Ovary (tissue), 9 donors: ENCODE results near the gene HACD2. TPM values are rescaled to one million over a fixed set of nuclear protein-coding genes. Genes with fewer than 3 reads are reported as not detected.

Experiments
- DNase-seq, 5 donors: peaks; one replicate each; pipeline ENCODE4 v3.0.0-alpha.2; 2019 to 2020
- H3K27ac ChIP-seq, 2 donors: fragments of 200-600 bp; one replicate each; pipeline versions ENCODE4 v1.5.1 to v1.8.0; 2019 to 2022
- H3K27me3 ChIP-seq: fragments of 200-600 bp; one replicate; pipeline ENCODE4 v1.8.0; 2022
- H3K36me3 ChIP-seq: fragments of 200-600 bp; sonication (generic); one replicate; pipeline ENCODE4 v1.5.1; 2019
- H3K4me1 ChIP-seq: one replicate; pipeline ENCODE4 v1.8.1; 2013; ENCODE audit warnings: mild to moderate bottlenecking, moderate library complexity; ENCODE audit not compliant: insufficient read depth
- H3K4me3 ChIP-seq: fragments of 200-600 bp; sonication (generic); one replicate; pipeline ENCODE4 v1.5.1; 2017
- H3K9me3 ChIP-seq, 2 donors: fragments of 200-600 bp in 1 of 2; sonication (generic) in 1 of 2; one replicate each; pipeline versions ENCODE4 v1.5.1 to v1.8.1; 2013 to 2019; ENCODE audit warnings: mild to moderate bottlenecking in 1 of 2, moderate library complexity in 1 of 2
- CTCF ChIP-seq, 3 donors: fragments of 450-650 bp in 2 of 3; fragments of 200-600 bp in 1 of 3; IDR thresholded peaks; one replicate each; pipeline versions ENCODE4 v1.5.1 to v1.8.0; 2016 to 2022; ENCODE audit warnings: antibody characterized with exemption in 3 of 3, mild to moderate bottlenecking in 1 of 3
- EP300 ChIP-seq: sonication (generic); formaldehyde crosslinking; IDR thresholded peaks from one replicate; pipeline ENCODE4 v1.6.1; 2017; ENCODE audit warnings: antibody characterized with exemption
- POLR2A ChIP-seq: fragments of 450-650 bp; IDR thresholded peaks from one replicate; pipeline ENCODE4 v1.6.1; 2017; ENCODE audit warnings: antibody characterized with exemption, mild to moderate bottlenecking, moderate library complexity
- WGBS, 3 donors: extraction: QIAGEN DNeasy Blood & Tissue Kit in 1 of 3; methylation state at CpG; one replicate each; pipeline versions ENCODE4 v1.1.5 to v1.1.7; 2013 to 2017; 5-methylcytosine and 5-hydroxymethylcytosine counted together
- intact Hi-C, 4 donors: fragments of 100-400 bp; cut with DNase I; formaldehyde crosslinking; loops; one replicate each; pipeline versions ENCODE4 v1.11.0 to v1.15.1; 2022 to 2023
- polyA plus RNA-seq, 2 donors: library from polyadenylated mRNA; stranded (reverse); fragments of 200-250 nt in 1 of 2; fragments of 350-450 nt in 1 of 2; fragmentation: Illumina TruSeq in 1 of 2; extraction: RNeasy Lipid Tissue Mini Kit (QIAGEN cat#74804) in 1 of 2; gene quantifications; one replicate each; pipeline ENCODE4 v1.2.3, GENCODE V29; 2013 to 2014
- total RNA-seq, 7 donors: library from RNA; depleted of rRNA in 2 of 7; stranded (reverse); fragments of >200 nt in 2 of 7; fragmentation: NEBNext Ultra II Directional in 3 of 7; extraction: Animal tissue kit (Norgen Biotek cat#: 25700) in 3 of 7; gene quantifications; one replicate each; pipeline versions ENCODE4 v1.1.0 to v1.2.4, GENCODE V29; 2016 to 2023
- donor health status: DM: no; HTN: no; CAD: no; lungs with moderate emphysema.
- donor health status: DM: no; HTN: no; CAD: no.
- donor health status: Bipolar disorder and iron deficiency.
- donor health status: DM: yes; HTN: yes; CAD: no.
- donor health status: DM: no; HTN: no; CAD: no.
- donor health status: DM: yes; HTN: yes; CAD: no.

The HACD2 gene
- total and polyA plus RNA-seq, 9 donors, result 12.6 to 33.2 (median 20.9) TPM

DNA sequence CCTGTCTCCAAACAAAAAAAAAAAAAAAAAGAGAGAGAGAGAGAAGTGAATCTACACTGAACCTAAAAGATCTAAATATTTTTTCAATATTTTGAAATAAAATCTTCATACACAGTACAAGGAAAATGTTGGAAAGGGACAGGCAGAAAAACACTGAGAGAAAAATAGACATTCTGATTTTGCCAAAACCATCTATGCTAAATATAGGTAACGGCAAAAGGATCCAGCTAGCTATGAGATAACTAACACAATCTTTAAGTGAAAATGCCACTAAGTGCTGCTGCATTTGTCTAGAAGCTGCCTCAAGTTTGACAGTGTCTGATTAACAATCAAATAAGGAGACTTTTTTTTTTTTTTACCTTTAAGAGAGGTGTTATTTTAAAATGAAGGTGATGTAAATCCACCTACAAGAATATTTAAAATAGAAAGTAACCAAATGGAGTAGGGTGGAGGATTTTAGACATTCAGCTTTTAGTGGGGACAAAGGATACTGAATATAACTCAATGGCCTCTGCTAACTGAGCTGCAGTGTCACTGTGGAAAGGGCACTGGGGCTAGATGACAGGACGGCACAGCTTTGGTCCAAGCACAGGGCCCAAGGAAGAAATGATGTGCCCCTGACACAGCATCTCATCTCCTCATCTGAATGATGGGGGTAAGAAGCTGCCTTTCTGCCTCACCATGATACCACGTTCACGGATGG, 62.4 kb downstream of the HACD2 start:
- H3K4me1 ChIP-seq, result peaks cover 4% of the 10 kb centered on the region
- no peak for TF ChIP-seq POLR2A
- TF ChIP-seq CTCF (IDR thresholded peaks at IDR 0.05), result no peak
- TF ChIP-seq EP300, result no peak

GRCh38 chr3:123521179-123521969, 63.5 kb downstream of the HACD2 start:
- no peaks in the 10 kb centered on the region for H3K27me3 ChIP-seq
- TF ChIP-seq POLR2A (no peak), EP300 (no peak), CTCF (IDR thresholded peaks at IDR 0.05) (no peak)
- peaks cover 4% of the 10 kb centered on the region for H3K4me1 ChIP-seq
- no peak for DNase-seq
- 74 to 77% (median 74%) methylated on average over 3 of the region's 3 CpGs for WGBS, 3 donors
- H3K36me3 ChIP-seq, result no peaks in the 10 kb centered on the region
- H3K9me3 ChIP-seq, result no peaks in the 10 kb centered on the region
- H3K27ac ChIP-seq, result no peak overlapping the region
- no peak overlapping the region for H3K4me3 ChIP-seq
- intact Hi-C loops, result no loop called here

More for the DNA sequence above, 62.4 kb downstream of the HACD2 start:
- no peak for DNase-seq
- intact Hi-C loops, result no loop called here
- no peaks in the 10 kb centered on the region for H3K36me3 ChIP-seq
- H3K27ac ChIP-seq, result no peak overlapping the region
- H3K27me3 ChIP-seq, result no peaks in the 10 kb centered on the region
- WGBS, 3 donors, result 81 to 94% (median 84%) methylated on average over 4 of the region's 4 CpGs
- H3K4me3 ChIP-seq, result no peak overlapping the region
- H3K9me3 ChIP-seq, result no peaks in the 10 kb centered on the region

DNA sequence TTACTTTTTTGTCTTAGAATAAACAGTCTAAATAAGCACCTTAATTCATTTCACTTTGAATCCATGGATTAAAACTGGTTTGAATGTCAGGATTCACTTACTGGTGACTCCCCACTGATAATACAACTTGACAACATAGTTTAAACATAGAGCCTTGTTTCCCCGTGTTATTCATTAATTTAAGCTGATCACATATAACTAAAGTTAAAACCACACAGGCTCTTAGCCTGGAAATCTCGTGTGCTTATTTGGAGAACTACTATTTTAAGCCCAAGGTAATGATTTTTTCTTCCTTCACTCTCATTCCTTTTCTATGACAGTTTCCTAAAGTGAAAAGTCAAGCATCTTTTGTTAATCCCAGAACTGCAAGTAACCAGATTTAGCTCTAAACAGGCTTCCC, 64.2 kb downstream of the HACD2 start:
- Histone ChIP-seq H3K4me1 (peaks cover 4% of the 10 kb centered on the region), H3K9me3 (no peaks in the 10 kb centered on the region), H3K4me3 (no peak overlapping the region), H3K27me3 (no peaks in the 10 kb centered on the region), H3K36me3 (no peaks in the 10 kb centered on the region), H3K27ac (no peak overlapping the region)
- TF ChIP-seq EP300, result no peak
- TF ChIP-seq CTCF (IDR thresholded peaks at IDR 0.05), result no peak
- TF ChIP-seq POLR2A, result no peak
- no peak for DNase-seq
- intact Hi-C loops, result no loop called here
- WGBS, 3 donors, result 63 to 74% (median 65%) methylated on average over 2 of the region's 2 CpGs

DNA sequence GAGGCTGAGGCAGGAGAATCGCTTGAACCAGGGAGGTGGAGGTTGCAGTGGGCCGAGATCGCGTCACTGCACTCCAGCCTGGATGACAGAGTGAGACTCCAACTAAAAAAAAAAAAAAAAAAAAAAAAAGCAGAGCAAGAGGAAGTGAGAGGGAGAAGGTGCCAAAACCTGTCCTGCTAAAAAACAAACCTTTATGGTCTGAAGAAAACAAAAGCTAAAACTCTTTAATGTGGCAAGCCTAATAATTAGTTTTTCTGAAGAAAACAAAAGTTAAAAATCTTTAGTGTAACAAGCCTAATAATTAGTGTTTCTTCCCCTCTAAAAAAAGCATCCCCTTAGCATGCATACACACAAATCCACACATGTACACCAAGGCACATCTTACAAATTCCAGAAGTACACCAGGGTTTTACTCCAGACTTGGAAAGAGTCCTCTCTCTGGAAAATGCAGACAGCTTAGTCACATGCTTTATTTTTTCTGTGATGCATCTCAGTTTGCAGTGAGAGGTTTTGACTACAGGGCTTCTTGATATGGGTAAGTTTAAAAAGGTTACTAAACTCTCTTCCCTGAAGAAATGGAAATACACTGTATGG, 65.9 kb downstream of the HACD2 start:
- H3K4me1 ChIP-seq, result peaks cover 4% of the 10 kb centered on the region
- no peaks in the 10 kb centered on the region for H3K9me3 ChIP-seq
- TF ChIP-seq EP300, result no peak
- no peak for TF ChIP-seq CTCF (IDR thresholded peaks at IDR 0.05)
- no peak for TF ChIP-seq POLR2A
- no peak overlapping the region for H3K4me3 ChIP-seq
- H3K27me3 ChIP-seq, result no peaks in the 10 kb centered on the region
- no peak overlapping the region for H3K27ac ChIP-seq
- intact Hi-C loops, result no loop called here
- 90 to 97% (median 92%) methylated on average over 4 of the region's 4 CpGs for WGBS, 3 donors
- no peak for DNase-seq
- no peaks in the 10 kb centered on the region for H3K36me3 ChIP-seq
